Thyroid gland (tissue), 4 donors: ENCODE results near the gene GUCY1A1. TPM values are rescaled to one million over a fixed set of nuclear protein-coding genes. Genes with fewer than 3 reads are reported as not detected.

Experiments
- DNase-seq, 2 donors: peaks; one replicate each; pipeline ENCODE4 v3.0.0-alpha.2; 2019
- H3K27ac ChIP-seq, 3 donors: fragments of 200-600 bp; sonication (generic); 1 replicate in 2 of 3; 2 replicates in 1 of 3; pipeline ENCODE4 v1.5.1; 2016 to 2019; ENCODE audit warnings: mild to moderate bottlenecking in 1 of 3, moderate library complexity in 1 of 3
- H3K27me3 ChIP-seq: fragments of 200-600 bp; sonication (generic); one replicate; pipeline ENCODE4 v1.5.1; 2019
- H3K36me3 ChIP-seq, 2 donors: fragments of 200-600 bp; sonication (generic); one replicate each; pipeline ENCODE4 v1.5.1; 2016 to 2019
- H3K4me1 ChIP-seq, 2 donors: fragments of 200-600 bp; sonication (generic); one replicate each; pipeline ENCODE4 v1.5.1; 2017 to 2019
- H3K4me3 ChIP-seq, 3 donors: fragments of 200-600 bp; sonication (generic); replicated peaks in 1 of 3; 1 replicate in 2 of 3; 2 replicates in 1 of 3; pipeline ENCODE4 v1.5.1; 2016; ENCODE audit warnings: mild to moderate bottlenecking in 1 of 3
- H3K9me3 ChIP-seq: fragments of 200-600 bp; sonication (generic); one replicate; pipeline ENCODE4 v1.5.1; 2017
- POLR2A ChIP-seq, 2 donors: fragments of 450-650 bp; IDR thresholded peaks; one replicate each; pipeline ENCODE4 v1.6.1; 2017; ENCODE audit warnings: antibody characterized with exemption in 2 of 2, mild to moderate bottlenecking in 2 of 2, moderate library complexity in 1 of 2
- WGBS, 2 donors: methylation state at CpG; one replicate each; pipeline ENCODE4 v1.1.5; 2017; 5-methylcytosine and 5-hydroxymethylcytosine counted together
- intact Hi-C: fragments of 100-400 bp; cut with DNase I; formaldehyde crosslinking; loops from one replicate; pipeline ENCODE4 v1.15.1; 2023
- total RNA-seq, 4 donors: library from RNA; depleted of rRNA; stranded (reverse); fragments of >200 nt; gene quantifications; one replicate each; pipeline ENCODE4 v1.2.3, GENCODE V29; 2016
- TF ChIP-seq, protein P1 (sequence below), 6 experiments: fragments of 200-600 bp in 3 of 6; fragments of 450-650 bp in 3 of 6; sonication (generic) in 3 of 6; IDR thresholded peaks; one replicate each; pipeline ENCODE4 v1.5.1; 2016 to 2019; ENCODE audit warnings: antibody characterized with exemption in 6 of 6, mild to moderate bottlenecking in 2 of 6, inconsistent platforms in 1 of 6, moderate library complexity in 1 of 6

Gene GUCY1A1
- total RNA-seq, 4 donors from 2014 or later, result 11.4 to 25.8 (median 17.5) TPM

DNA sequence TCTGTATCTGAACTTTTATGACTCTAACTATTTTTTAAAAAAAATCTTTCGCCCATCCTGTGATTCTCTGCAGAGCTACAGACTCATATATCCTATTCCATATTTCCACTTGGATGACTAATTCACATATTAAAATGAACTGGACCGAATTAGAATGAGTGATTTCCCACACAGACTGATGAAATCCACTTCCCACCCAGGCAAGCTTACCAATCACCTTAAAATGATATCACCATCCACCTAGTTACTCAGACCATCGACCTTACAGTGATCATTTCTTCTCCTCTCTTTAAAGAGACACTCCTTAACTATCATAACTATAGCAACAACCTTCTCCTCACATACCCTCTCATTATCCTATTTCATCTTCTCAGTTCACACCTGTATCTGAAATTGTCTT, 58.1 kb downstream of the GUCY1A1 start:
- TF ChIP-seq POLR2A (IDR thresholded peaks at IDR 0.05), result no peak
- TF ChIP-seq, protein P1, sequence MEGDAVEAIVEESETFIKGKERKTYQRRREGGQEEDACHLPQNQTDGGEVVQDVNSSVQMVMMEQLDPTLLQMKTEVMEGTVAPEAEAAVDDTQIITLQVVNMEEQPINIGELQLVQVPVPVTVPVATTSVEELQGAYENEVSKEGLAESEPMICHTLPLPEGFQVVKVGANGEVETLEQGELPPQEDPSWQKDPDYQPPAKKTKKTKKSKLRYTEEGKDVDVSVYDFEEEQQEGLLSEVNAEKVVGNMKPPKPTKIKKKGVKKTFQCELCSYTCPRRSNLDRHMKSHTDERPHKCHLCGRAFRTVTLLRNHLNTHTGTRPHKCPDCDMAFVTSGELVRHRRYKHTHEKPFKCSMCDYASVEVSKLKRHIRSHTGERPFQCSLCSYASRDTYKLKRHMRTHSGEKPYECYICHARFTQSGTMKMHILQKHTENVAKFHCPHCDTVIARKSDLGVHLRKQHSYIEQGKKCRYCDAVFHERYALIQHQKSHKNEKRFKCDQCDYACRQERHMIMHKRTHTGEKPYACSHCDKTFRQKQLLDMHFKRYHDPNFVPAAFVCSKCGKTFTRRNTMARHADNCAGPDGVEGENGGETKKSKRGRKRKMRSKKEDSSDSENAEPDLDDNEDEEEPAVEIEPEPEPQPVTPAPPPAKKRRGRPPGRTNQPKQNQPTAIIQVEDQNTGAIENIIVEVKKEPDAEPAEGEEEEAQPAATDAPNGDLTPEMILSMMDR (IDR thresholded peaks at IDR 0.05), result no peak
- Histone ChIP-seq H3K4me1 (no peaks in the 10 kb centered on the region), H3K36me3 (no peaks in the 10 kb centered on the region)

DNA sequence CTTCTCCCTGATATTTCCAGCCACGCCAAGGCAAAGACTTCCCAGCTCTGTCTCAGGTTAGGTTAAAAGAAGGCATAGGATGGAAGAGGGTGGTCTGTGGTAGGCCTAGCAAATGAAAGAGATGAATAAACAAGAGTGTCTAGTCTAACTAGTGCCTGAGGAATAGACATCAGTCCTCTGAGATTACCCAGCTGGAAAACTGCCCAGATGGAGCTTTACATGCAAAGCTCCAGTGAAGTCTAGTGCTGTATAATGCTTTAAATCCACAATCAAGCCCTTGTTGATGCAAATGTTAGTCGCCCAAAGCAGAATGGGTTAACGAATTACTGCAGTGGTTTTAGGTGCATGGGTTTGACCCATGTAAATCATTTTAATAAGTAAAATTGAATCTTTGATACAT, 67.4 kb downstream of the GUCY1A1 start:
- WGBS, 2 donors, result 69 to 81% methylated on average over 3 of the region's 3 CpGs
- Histone ChIP-seq H3K9me3 (no peaks in the 10 kb centered on the region), H3K4me3 (no peak overlapping the region), H3K4me1 (no peaks in the 10 kb centered on the region), H3K27ac (no peak overlapping the region), H3K36me3 (no peaks in the 10 kb centered on the region), H3K27me3 (no peaks in the 10 kb centered on the region)
- intact Hi-C loops, result no loop called here
- TF ChIP-seq, protein P1 (IDR thresholded peaks at IDR 0.05), result no peak
- TF ChIP-seq POLR2A (IDR thresholded peaks at IDR 0.05), result no peak
- DNase-seq, result no peak

More for the DNA sequence above, 58.1 kb downstream of the GUCY1A1 start:
- Histone ChIP-seq H3K9me3 (no peaks in the 10 kb centered on the region), H3K27me3 (no peaks in the 10 kb centered on the region), H3K27ac (no peak overlapping the region), H3K4me3 (no peak overlapping the region)
- intact Hi-C loops, result no loop called here
- no peak for DNase-seq
- 71 to 84% methylated on average over 3 of the region's 3 CpGs for WGBS, 2 donors

DNA sequence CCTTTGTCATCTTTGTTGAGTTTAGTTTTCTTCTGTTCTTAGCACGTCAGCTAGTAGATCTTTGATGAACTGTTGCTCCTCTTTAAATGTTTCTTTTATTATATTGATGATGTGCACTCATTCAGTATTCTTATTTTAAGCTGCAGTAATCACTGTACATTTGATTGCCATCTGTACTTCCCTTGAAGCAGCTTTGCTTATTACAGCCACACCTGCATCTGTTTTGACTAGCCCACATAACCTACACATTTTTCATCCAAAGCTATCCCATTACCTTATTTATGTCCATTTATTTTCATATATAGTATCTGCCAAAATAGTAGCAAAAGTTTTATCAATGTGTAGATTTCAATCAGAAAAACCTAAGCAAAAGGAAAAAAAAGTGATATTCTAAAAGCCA, 68.3 kb downstream of the GUCY1A1 start:
- no peak for DNase-seq
- Histone ChIP-seq H3K9me3 (no peaks in the 10 kb centered on the region), H3K4me3 (no peak overlapping the region), H3K4me1 (no peaks in the 10 kb centered on the region), H3K27ac (no peak overlapping the region), H3K27me3 (no peaks in the 10 kb centered on the region), H3K36me3 (no peaks in the 10 kb centered on the region)
- TF ChIP-seq, protein P1 (IDR thresholded peaks at IDR 0.05), result no peak
- TF ChIP-seq POLR2A (IDR thresholded peaks at IDR 0.05), result no peak
- WGBS, 2 donors, result 91 to 96% methylated on average over 1 of the region's 1 CpG
- intact Hi-C loops, result no loop called here

DNA sequence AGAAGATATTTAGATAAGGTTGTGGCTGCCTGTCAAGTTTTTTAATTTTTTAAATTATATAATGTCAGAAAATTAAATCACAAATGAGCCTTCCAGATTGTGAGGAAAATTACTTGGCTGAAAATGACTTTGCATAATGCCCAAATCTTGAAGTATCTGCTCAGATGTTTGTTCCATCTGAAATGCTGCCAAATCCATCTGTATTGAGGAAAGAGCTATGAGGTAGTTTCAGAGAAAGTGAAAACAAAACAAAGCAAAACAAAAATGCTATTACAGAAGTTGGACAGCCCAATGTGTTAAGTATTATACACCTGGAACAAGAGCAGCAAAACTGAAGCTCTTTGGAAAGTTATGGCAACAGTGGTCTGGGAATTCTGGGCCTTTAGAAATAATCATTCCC, 68.8 kb downstream of the GUCY1A1 start:
- Histone ChIP-seq H3K9me3 (no peaks in the 10 kb centered on the region), H3K27me3 (no peaks in the 10 kb centered on the region), H3K4me3 (no peak overlapping the region), H3K27ac (no peak overlapping the region), H3K4me1 (no peaks in the 10 kb centered on the region), H3K36me3 (no peaks in the 10 kb centered on the region)
- no peak for TF ChIP-seq POLR2A (IDR thresholded peaks at IDR 0.05)
- TF ChIP-seq, protein P1 (IDR thresholded peaks at IDR 0.05), result no peak
- intact Hi-C loops, result no loop called here
- DNase-seq, result no peak

DNA sequence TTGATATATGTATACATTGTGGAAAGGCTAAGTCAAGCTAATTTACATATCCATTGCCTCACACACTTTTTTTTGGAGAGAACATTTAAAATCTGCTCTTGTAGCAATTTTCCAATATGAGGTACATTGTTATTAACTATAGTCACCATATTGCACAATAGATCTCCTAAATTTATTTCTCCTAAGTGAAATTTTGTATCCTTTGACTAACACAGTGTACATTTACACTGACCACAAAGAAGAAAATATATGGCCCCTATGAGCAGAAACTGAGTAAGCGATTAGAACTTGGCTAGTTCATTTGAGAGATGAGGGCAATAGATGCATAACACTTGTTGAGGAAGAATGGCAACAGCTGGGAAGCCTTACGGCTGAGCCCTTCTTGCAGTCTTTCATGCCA, 71.9 kb downstream of the GUCY1A1 start:
- no peak for DNase-seq
- TF ChIP-seq POLR2A (IDR thresholded peaks at IDR 0.05), result no peak
- TF ChIP-seq, protein P1 (IDR thresholded peaks at IDR 0.05), result no peak
- intact Hi-C loops, result no loop called here
- no peaks in the 10 kb centered on the region for H3K36me3 ChIP-seq
- H3K4me1 ChIP-seq, result no peaks in the 10 kb centered on the region
- H3K27ac ChIP-seq, result no peak overlapping the region
- H3K27me3 ChIP-seq, result no peaks in the 10 kb centered on the region
- H3K4me3 ChIP-seq, result no peak overlapping the region
- 95% methylated on average over 2 of the region's 2 CpGs for WGBS, 2 donors
- H3K9me3 ChIP-seq, result no peaks in the 10 kb centered on the region
